HL-60 (cell line): ENCODE measurements around the gene NEGR1.

Experiments used
- DNase-seq, 2 experiments: peaks; one replicate each; pipeline ENCODE4 v3.0.0-alpha.2; 2010 to 2020; ENCODE audit warnings: low read depth in 1 of 2, low spot score in 1 of 2
- H3K27ac ChIP-seq: fragments of 250-450 bp; sonication (Bioruptor Pico); replicated peaks from 2 replicates; pipeline ENCODE4 v1.5.1; 2020; ENCODE audit warnings: mild to moderate bottlenecking, moderate library complexity
- H3K27me3 ChIP-seq: fragments of 250-450 bp; sonication (Bioruptor Pico); 2 replicates; pipeline ENCODE4 v1.5.1; 2021; ENCODE audit warnings: mild to moderate bottlenecking, moderate library complexity; ENCODE audit not compliant: insufficient read depth, poor library complexity, severe bottlenecking
- H3K4me3 ChIP-seq: replicated peaks from 2 replicates; pipeline ENCODE4 v1.5.1; 2011; ENCODE audit warnings: mild to moderate bottlenecking, control low read depth, low read length; ENCODE audit not compliant: insufficient read depth
- GABPA ChIP-seq: IDR thresholded peaks from 2 replicates; pipeline ENCODE4 v1.6.1; 2012; ENCODE audit warnings: low read depth
- POLR2AphosphoS5 ChIP-seq: IDR thresholded peaks from 2 replicates; pipeline ENCODE4 v1.6.1; 2012; ENCODE audit warnings: low read depth
- SPI1 ChIP-seq: IDR thresholded peaks from 2 replicates; pipeline ENCODE4 v1.6.1; 2012; ENCODE audit warnings: low read depth, mild to moderate bottlenecking, borderline replicate concordance
- TF ChIP-seq, protein P1 (sequence below): IDR thresholded peaks from one replicate; pipeline ENCODE4 v1.5.1; 2011; ENCODE audit warnings: low read length, control low read depth, inconsistent platforms; ENCODE audit not compliant: insufficient read depth
- TF ChIP-seq, protein P2 (sequence below): IDR thresholded peaks from 2 replicates; pipeline ENCODE4 v1.6.1; 2012; ENCODE audit warnings: low read depth; ENCODE audit not compliant: insufficient replicate concordance

NEGR1 gene

DNA sequence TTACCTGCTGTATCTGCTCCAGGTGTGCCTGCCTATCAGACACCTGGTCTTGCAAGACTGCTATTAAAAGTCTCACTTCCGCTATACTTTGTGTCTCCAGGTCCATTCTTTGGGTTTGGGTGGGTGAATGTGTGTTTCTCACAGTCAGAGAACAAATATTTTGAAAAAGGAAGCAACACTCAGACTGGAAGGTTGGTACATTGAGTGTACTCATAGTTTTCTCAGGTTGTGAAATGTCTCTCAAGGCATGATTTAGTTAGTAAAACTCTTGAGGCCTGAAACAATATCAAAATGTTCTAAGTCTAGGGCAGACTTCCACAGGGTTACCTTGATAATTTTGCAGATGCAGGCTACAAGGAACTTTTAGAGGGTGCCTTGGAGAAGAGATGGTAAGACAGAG lies 771.6 kb downstream of the NEGR1 start:
- peak in 1 of 2 experiments; percentile 10 for DNase-seq
- H3K4me3 ChIP-seq, result no peak overlapping the region

GRCh38 chr1:71509051-71509595 lies 773.2 kb downstream of the NEGR1 start:
- DNase-seq, result no peak
- Histone ChIP-seq H3K4me3 (no peak overlapping the region), H3K27me3 (no peaks in the 10 kb centered on the region), H3K27ac (no peak overlapping the region)
- TF ChIP-seq, protein P1, sequence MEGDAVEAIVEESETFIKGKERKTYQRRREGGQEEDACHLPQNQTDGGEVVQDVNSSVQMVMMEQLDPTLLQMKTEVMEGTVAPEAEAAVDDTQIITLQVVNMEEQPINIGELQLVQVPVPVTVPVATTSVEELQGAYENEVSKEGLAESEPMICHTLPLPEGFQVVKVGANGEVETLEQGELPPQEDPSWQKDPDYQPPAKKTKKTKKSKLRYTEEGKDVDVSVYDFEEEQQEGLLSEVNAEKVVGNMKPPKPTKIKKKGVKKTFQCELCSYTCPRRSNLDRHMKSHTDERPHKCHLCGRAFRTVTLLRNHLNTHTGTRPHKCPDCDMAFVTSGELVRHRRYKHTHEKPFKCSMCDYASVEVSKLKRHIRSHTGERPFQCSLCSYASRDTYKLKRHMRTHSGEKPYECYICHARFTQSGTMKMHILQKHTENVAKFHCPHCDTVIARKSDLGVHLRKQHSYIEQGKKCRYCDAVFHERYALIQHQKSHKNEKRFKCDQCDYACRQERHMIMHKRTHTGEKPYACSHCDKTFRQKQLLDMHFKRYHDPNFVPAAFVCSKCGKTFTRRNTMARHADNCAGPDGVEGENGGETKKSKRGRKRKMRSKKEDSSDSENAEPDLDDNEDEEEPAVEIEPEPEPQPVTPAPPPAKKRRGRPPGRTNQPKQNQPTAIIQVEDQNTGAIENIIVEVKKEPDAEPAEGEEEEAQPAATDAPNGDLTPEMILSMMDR, result no peak
- TF ChIP-seq GABPA, result no peak
- TF ChIP-seq SPI1, result no peak
- TF ChIP-seq, protein P2, sequence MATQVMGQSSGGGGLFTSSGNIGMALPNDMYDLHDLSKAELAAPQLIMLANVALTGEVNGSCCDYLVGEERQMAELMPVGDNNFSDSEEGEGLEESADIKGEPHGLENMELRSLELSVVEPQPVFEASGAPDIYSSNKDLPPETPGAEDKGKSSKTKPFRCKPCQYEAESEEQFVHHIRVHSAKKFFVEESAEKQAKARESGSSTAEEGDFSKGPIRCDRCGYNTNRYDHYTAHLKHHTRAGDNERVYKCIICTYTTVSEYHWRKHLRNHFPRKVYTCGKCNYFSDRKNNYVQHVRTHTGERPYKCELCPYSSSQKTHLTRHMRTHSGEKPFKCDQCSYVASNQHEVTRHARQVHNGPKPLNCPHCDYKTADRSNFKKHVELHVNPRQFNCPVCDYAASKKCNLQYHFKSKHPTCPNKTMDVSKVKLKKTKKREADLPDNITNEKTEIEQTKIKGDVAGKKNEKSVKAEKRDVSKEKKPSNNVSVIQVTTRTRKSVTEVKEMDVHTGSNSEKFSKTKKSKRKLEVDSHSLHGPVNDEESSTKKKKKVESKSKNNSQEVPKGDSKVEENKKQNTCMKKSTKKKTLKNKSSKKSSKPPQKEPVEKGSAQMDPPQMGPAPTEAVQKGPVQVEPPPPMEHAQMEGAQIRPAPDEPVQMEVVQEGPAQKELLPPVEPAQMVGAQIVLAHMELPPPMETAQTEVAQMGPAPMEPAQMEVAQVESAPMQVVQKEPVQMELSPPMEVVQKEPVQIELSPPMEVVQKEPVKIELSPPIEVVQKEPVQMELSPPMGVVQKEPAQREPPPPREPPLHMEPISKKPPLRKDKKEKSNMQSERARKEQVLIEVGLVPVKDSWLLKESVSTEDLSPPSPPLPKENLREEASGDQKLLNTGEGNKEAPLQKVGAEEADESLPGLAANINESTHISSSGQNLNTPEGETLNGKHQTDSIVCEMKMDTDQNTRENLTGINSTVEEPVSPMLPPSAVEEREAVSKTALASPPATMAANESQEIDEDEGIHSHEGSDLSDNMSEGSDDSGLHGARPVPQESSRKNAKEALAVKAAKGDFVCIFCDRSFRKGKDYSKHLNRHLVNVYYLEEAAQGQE, result no peak
- TF ChIP-seq POLR2AphosphoS5, result no peak

More for the DNA sequence above, 771.6 kb downstream of the NEGR1 start:
- no peak overlapping the region for H3K27ac ChIP-seq
- TF ChIP-seq SPI1, result no peak
- TF ChIP-seq, protein P1, result no peak
- no peak for TF ChIP-seq POLR2AphosphoS5
- TF ChIP-seq GABPA, result no peak
- TF ChIP-seq, protein P2, result no peak
- no peaks in the 10 kb centered on the region for H3K27me3 ChIP-seq

- TF ChIP-seq SPI1 (peak; percentile 62; the same call in 1 of the 2 replicates), GABPA (no peak)
- no peak overlapping the region for H3K4me3 ChIP-seq
- peak in 1 of 2 experiments; percentile 68 for DNase-seq
- no peaks in the 10 kb centered on the region for H3K27me3 ChIP-seq
- no peak overlapping the region; the same call in 1 of the 2 replicates for H3K27ac ChIP-seq
These were observed 780.3 kb downstream of the NEGR1 start for GRCh38 chr1:71502006-71502405.

DNA sequence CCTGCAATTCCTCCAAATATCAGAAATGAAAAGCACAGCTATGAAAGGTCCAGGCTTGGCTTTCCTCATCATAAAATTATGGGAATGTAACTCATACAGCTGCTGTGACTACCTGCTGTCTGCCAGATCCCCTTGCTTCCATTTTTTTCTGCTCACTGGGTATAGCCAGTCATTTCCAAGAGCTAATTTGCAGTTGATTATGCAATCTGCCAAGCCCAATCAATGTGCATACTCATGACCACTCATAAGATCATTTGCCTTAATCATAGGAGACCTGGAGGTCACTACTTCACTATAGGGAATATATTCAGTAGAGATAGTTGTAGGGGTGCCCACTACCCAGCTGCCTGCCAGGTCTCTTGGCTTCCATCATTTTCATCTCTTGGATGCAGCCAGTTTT lies 783.8 kb downstream of the NEGR1 start:
- Histone ChIP-seq H3K4me3 (no peak overlapping the region), H3K27me3 (no peaks in the 10 kb centered on the region), H3K27ac (no peak overlapping the region)
- TF ChIP-seq SPI1 (no peak), GABPA (no peak)
- TF ChIP-seq, protein P2, result no peak
- no peak for DNase-seq
